ENCODE results near the gene POC1B.
A peak's percentile ranks its signal among the peaks of the same experiment; 100 is the strongest.
"Not testable (repeated sequence)": the region's sequence is repeated elsewhere in the genome, so short reads cannot be mapped to it uniquely, and the experiment has no call there.

POC1B gene

GRCh38 chr12:89469361-89469760, 56.5 kb downstream of the POC1B start:
- H3K27ac ChIP-seq (ENCODE audit: low read length): no peak overlapping the region
- H3K27me3 ChIP-seq (ENCODE audit: insufficient read depth, low read length): no peaks in the 10 kb centered on the region
- H3K36me3 ChIP-seq (ENCODE audit: insufficient read depth, low read depth, low read length): no peaks in the 10 kb centered on the region
- no peaks in the 10 kb centered on the region for H3K4me1 ChIP-seq (ENCODE audit: insufficient read depth, low read length)
- H3K9ac ChIP-seq (ENCODE audit: low read depth, low read length): no peak overlapping the region
- no peak overlapping the region for H3K4me3 ChIP-seq (ENCODE audit: low read length)
- H3K9me3 ChIP-seq (ENCODE audit: insufficient read depth, low read depth, low read length): no peaks in the 10 kb centered on the region

- no peaks in the 10 kb centered on the region for H3K36me3 ChIP-seq (ENCODE audit: insufficient read depth, low read depth, low read length)
- no peaks in the 10 kb centered on the region for H3K27me3 ChIP-seq (ENCODE audit: insufficient read depth, low read length)
- H3K9me3 ChIP-seq (ENCODE audit: insufficient read depth, low read depth, low read length): no peaks in the 10 kb centered on the region
- no peak overlapping the region for H3K27ac ChIP-seq (ENCODE audit: low read length)
- H3K9ac ChIP-seq (ENCODE audit: low read depth, low read length): no peak overlapping the region
- H3K4me3 ChIP-seq (ENCODE audit: low read length): no peak overlapping the region
- H3K4me1 ChIP-seq (ENCODE audit: insufficient read depth, low read length): no peaks in the 10 kb centered on the region
These were observed 57.1 kb downstream of the POC1B start for GRCh38 chr12:89468648-89469326.

GRCh38 chr12:89468017-89468416, 57.8 kb downstream of the POC1B start:
- no peak overlapping the region for H3K4me3 ChIP-seq (ENCODE audit: low read length)
- no peaks in the 10 kb centered on the region for H3K27me3 ChIP-seq (ENCODE audit: insufficient read depth, low read length)
- H3K4me1 ChIP-seq (ENCODE audit: insufficient read depth, low read length): no peaks in the 10 kb centered on the region
- H3K36me3 ChIP-seq (ENCODE audit: insufficient read depth, low read depth, low read length): no peaks in the 10 kb centered on the region
- H3K27ac ChIP-seq (ENCODE audit: low read length): no peak overlapping the region
- H3K9ac ChIP-seq (ENCODE audit: low read depth, low read length): no peak overlapping the region
- H3K9me3 ChIP-seq (ENCODE audit: insufficient read depth, low read depth, low read length): no peaks in the 10 kb centered on the region

- Histone ChIP-seq H3K9ac (ENCODE audit: low read depth, low read length) (no peak overlapping the region), H3K4me1 (ENCODE audit: insufficient read depth, low read length) (no peaks in the 10 kb centered on the region), H3K4me3 (ENCODE audit: low read length) (no peak overlapping the region), H3K27ac (ENCODE audit: low read length) (no peak overlapping the region), H3K36me3 (ENCODE audit: insufficient read depth, low read depth, low read length) (no peaks in the 10 kb centered on the region), H3K9me3 (ENCODE audit: insufficient read depth, low read depth, low read length) (no peaks in the 10 kb centered on the region), H3K27me3 (ENCODE audit: insufficient read depth, low read length) (no peaks in the 10 kb centered on the region)
These were observed 60.8 kb downstream of the POC1B start for GRCh38 chr12:89464974-89465592.

GRCh38 chr12:89461649-89462612, 63.9 kb downstream of the POC1B start:
- no peaks in the 10 kb centered on the region; the same call in 1 of the 2 replicates for H3K4me1 ChIP-seq (ENCODE audit: insufficient read depth, low read length)
- no peaks in the 10 kb centered on the region for H3K36me3 ChIP-seq (ENCODE audit: insufficient read depth, low read depth, low read length)
- no peaks in the 10 kb centered on the region for H3K9me3 ChIP-seq (ENCODE audit: insufficient read depth, low read depth, low read length)
- no peak overlapping the region for H3K9ac ChIP-seq (ENCODE audit: low read depth, low read length)
- no peaks in the 10 kb centered on the region for H3K27me3 ChIP-seq (ENCODE audit: insufficient read depth, low read length)
- H3K4me3 ChIP-seq (ENCODE audit: low read length): no peak overlapping the region
- H3K27ac ChIP-seq (ENCODE audit: low read length): no peak overlapping the region

- H3K9ac ChIP-seq (ENCODE audit: low read depth, low read length): no peak overlapping the region
- no peaks in the 10 kb centered on the region; the same call in 1 of the 2 replicates for H3K4me1 ChIP-seq (ENCODE audit: insufficient read depth, low read length)
- H3K4me3 ChIP-seq (ENCODE audit: low read length): no peak overlapping the region
- H3K36me3 ChIP-seq (ENCODE audit: insufficient read depth, low read depth, low read length): no peaks in the 10 kb centered on the region
- no peaks in the 10 kb centered on the region for H3K9me3 ChIP-seq (ENCODE audit: insufficient read depth, low read depth, low read length)
- no peaks in the 10 kb centered on the region for H3K27me3 ChIP-seq (ENCODE audit: insufficient read depth, low read length)
- H3K27ac ChIP-seq (ENCODE audit: low read length): no peak overlapping the region
These were observed 64.7 kb downstream of the POC1B start for GRCh38 chr12:89461190-89461589.

- not testable (repeated sequence) for H3K4me3 ChIP-seq (ENCODE audit: low read length); H3K4me1 ChIP-seq (ENCODE audit: insufficient read depth, low read length); H3K9me3 ChIP-seq (ENCODE audit: insufficient read depth, low read depth, low read length); H3K27ac ChIP-seq (ENCODE audit: low read length); H3K36me3 ChIP-seq (ENCODE audit: insufficient read depth, low read depth, low read length); H3K27me3 ChIP-seq (ENCODE audit: insufficient read depth, low read length); H3K9ac ChIP-seq (ENCODE audit: low read depth, low read length)
These were observed 66.6 kb downstream of the POC1B start for GRCh38 chr12:89459279-89459678.

- H3K4me1 ChIP-seq (ENCODE audit: insufficient read depth, low read length): peaks cover 27% of the 10 kb centered on the region
- no peaks in the 10 kb centered on the region for H3K9me3 ChIP-seq (ENCODE audit: insufficient read depth, low read depth, low read length)
- H3K4me3 ChIP-seq (ENCODE audit: low read length): no peak overlapping the region
- no peaks in the 10 kb centered on the region for H3K27me3 ChIP-seq (ENCODE audit: insufficient read depth, low read length)
- no peaks in the 10 kb centered on the region for H3K36me3 ChIP-seq (ENCODE audit: insufficient read depth, low read depth, low read length)
- no peak overlapping the region for H3K9ac ChIP-seq (ENCODE audit: low read depth, low read length)
- no peak overlapping the region for H3K27ac ChIP-seq (ENCODE audit: low read length)
These were observed 69.3 kb downstream of the POC1B start for GRCh38 chr12:89456565-89456964.

- H3K9ac ChIP-seq (ENCODE audit: low read depth, low read length): no peak overlapping the region
- no peak overlapping the region for H3K27ac ChIP-seq (ENCODE audit: low read length)
- no peaks in the 10 kb centered on the region for H3K9me3 ChIP-seq (ENCODE audit: insufficient read depth, low read depth, low read length)
- H3K4me3 ChIP-seq (ENCODE audit: low read length): no peak overlapping the region
- H3K27me3 ChIP-seq (ENCODE audit: insufficient read depth, low read length): no peaks in the 10 kb centered on the region
- H3K36me3 ChIP-seq (ENCODE audit: insufficient read depth, low read depth, low read length): no peaks in the 10 kb centered on the region
- peaks cover 37% of the 10 kb centered on the region for H3K4me1 ChIP-seq (ENCODE audit: insufficient read depth, low read length)
These were observed 71.6 kb downstream of the POC1B start for GRCh38 chr12:89454080-89454848.

GRCh38 chr12:89453121-89453978, 72.5 kb downstream of the POC1B start:
- H3K9ac ChIP-seq (ENCODE audit: low read depth, low read length): peak overlapping the region; percentile 49; the same call in 1 of the 2 replicates
- no peaks in the 10 kb centered on the region for H3K9me3 ChIP-seq (ENCODE audit: insufficient read depth, low read depth, low read length)
- no peaks in the 10 kb centered on the region for H3K27me3 ChIP-seq (ENCODE audit: insufficient read depth, low read length)
- H3K4me1 ChIP-seq (ENCODE audit: insufficient read depth, low read length): peaks cover 37% of the 10 kb centered on the region
- H3K4me3 ChIP-seq (ENCODE audit: low read length): no peak overlapping the region
- H3K27ac ChIP-seq (ENCODE audit: low read length): no peak overlapping the region
- H3K36me3 ChIP-seq (ENCODE audit: insufficient read depth, low read depth, low read length): no peaks in the 10 kb centered on the region
